GM13976 (cell line): Measurements from ENCODE around the gene CMTR2.

Experiments
- DNase-seq: peaks from one replicate; pipeline ENCODE4 v3.0.0; 2012; ENCODE audit warnings: low spot score
- CTCF ChIP-seq: IDR thresholded peaks from 2 replicates; pipeline ENCODE4 v1.5.1; 2012; ENCODE audit warnings: borderline replicate concordance, mild to moderate bottlenecking; ENCODE audit not compliant: insufficient read depth; ENCODE audit errors: extremely low read depth, missing control alignments, control extremely low read depth
- in situ Hi-C: fragments of 300-500 bp; cut with MboI; formaldehyde crosslinking; loops from one replicate; pipeline ENCODE4 v1.12.0; 2022; ENCODE audit warnings: low sequenced_read_pairs, mixed read lengths, inconsistent platforms; ENCODE audit not compliant: unreplicated experiment

CMTR2 gene

GRCh38 chr16:71242036-71242435, 47.2 kb downstream of the CMTR2 start:
- no peak for DNase-seq
- in situ Hi-C loops, result no loop called here
- no peak for TF ChIP-seq CTCF
